CD14-positive monocyte (primary cell): ENCODE data around the gene ZNF503. TPM values are rescaled to one million over a fixed set of nuclear protein-coding genes. Genes with fewer than 3 reads are reported as not detected.
A peak's percentile ranks its signal among the peaks of the same experiment; 100 is the strongest.

Source experiments
- DNase-seq, 3 donors: peaks; one replicate each; pipeline ENCODE4 v3.0.0-alpha.2; 2011 to 2022
- H2AFZ ChIP-seq: 2 replicates; pipeline ENCODE4 v1.6.0; 2012; ENCODE audit warnings: mild to moderate bottlenecking, low read depth, low read length, inconsistent platforms; ENCODE audit not compliant: insufficient read depth, poor library complexity, severe bottlenecking
- H3K27ac ChIP-seq, 2 donors: 1 replicate in 1 of 2; 2 replicates in 1 of 2; pipeline ENCODE4 v1.5.1; 2012 to 2013; ENCODE audit warnings: low read length in 2 of 2, control low read depth in 1 of 2, inconsistent platforms in 1 of 2, low read depth in 1 of 2, mild to moderate bottlenecking in 1 of 2
- H3K27me3 ChIP-seq, 2 donors: one replicate each; pipeline versions ENCODE4 v1.6.0 to v1.6.1; 2011 to 2013; ENCODE audit warnings: low read length in 2 of 2; ENCODE audit not compliant: control insufficient read depth in 2 of 2, insufficient read depth in 2 of 2
- H3K36me3 ChIP-seq, 2 donors: replicated peaks in 1 of 2; 1 replicate in 1 of 2; 2 replicates in 1 of 2; pipeline versions ENCODE4 v1.5.1 to v1.6.1; 2012 to 2013; ENCODE audit warnings: low read length in 2 of 2, control low read depth in 1 of 2, inconsistent platforms in 1 of 2, mild to moderate bottlenecking in 1 of 2; ENCODE audit not compliant: insufficient read depth in 2 of 2, control insufficient read depth in 1 of 2
- H3K4me1 ChIP-seq, 2 donors: 1 replicate in 1 of 2; 2 replicates in 1 of 2; pipeline versions ENCODE4 v1.5.1 to v1.6.1; 2012 to 2013; ENCODE audit warnings: low read length in 2 of 2, control low read depth in 1 of 2, inconsistent platforms in 1 of 2, mild to moderate bottlenecking in 1 of 2, moderate library complexity in 1 of 2; ENCODE audit not compliant: insufficient read depth in 2 of 2, control insufficient read depth in 1 of 2
- H3K4me2 ChIP-seq: replicated peaks from 2 replicates; pipeline ENCODE3; 2012; ENCODE audit warnings: low read length, moderate library complexity, mild to moderate bottlenecking; ENCODE audit not compliant: poor library complexity, severe bottlenecking; ENCODE audit errors: extremely low read depth
- H3K4me3 ChIP-seq, 3 experiments: fragments of 200-600 bp in 1 of 3; sonication (generic) in 1 of 3; replicated peaks in 1 of 3; 1 replicate in 2 of 3; 2 replicates in 1 of 3; pipeline ENCODE4 v1.5.1; 2011 to 2013; ENCODE audit warnings: low read length in 3 of 3, mild to moderate bottlenecking in 3 of 3, control low read depth in 2 of 3, low read depth in 2 of 3, inconsistent platforms in 1 of 3, moderate library complexity in 1 of 3
- H3K79me2 ChIP-seq: 2 replicates; pipeline ENCODE4 v1.6.0; 2012; ENCODE audit warnings: mild to moderate bottlenecking, control low read depth, inconsistent platforms, low read length, moderate library complexity; ENCODE audit not compliant: insufficient read depth
- H3K9ac ChIP-seq: 2 replicates; pipeline ENCODE4 v1.6.0; 2017; ENCODE audit warnings: low read length, mild to moderate bottlenecking; ENCODE audit not compliant: insufficient read depth, poor library complexity, severe bottlenecking
- H3K9me3 ChIP-seq, 2 donors: replicated peaks in 1 of 2; 1 replicate in 1 of 2; 2 replicates in 1 of 2; pipeline versions ENCODE4 v1.5.1 to v1.6.1; 2012 to 2013; ENCODE audit warnings: low read length in 2 of 2, control low read depth in 1 of 2; ENCODE audit not compliant: control insufficient read depth in 1 of 2, insufficient read depth in 1 of 2
- H4K20me1 ChIP-seq: 2 replicates; pipeline ENCODE4 v1.6.0; 2012; ENCODE audit warnings: mild to moderate bottlenecking, low read length, control low read depth, moderate library complexity; ENCODE audit not compliant: insufficient read depth
- H3K27ac Mint-ChIP-seq, 7 donors: one replicate each; pipeline ENCODE4 v1.8.0; 2020; ENCODE audit warnings: mild to moderate bottlenecking in 7 of 7, mixed read lengths in 7 of 7, moderate library complexity in 6 of 7, inconsistent platforms in 2 of 7
- H3K27me3 Mint-ChIP-seq, 3 donors: one replicate each; pipeline ENCODE4 v1.8.0; 2021 to 2022; ENCODE audit warnings: low read depth in 3 of 3, mild to moderate bottlenecking in 3 of 3, mixed read lengths in 3 of 3, moderate library complexity in 3 of 3, inconsistent platforms in 1 of 3
- H3K36me3 Mint-ChIP-seq, 2 donors: one replicate each; pipeline ENCODE4 v1.8.0; 2020; ENCODE audit warnings: mixed read lengths in 2 of 2, inconsistent platforms in 1 of 2, mild to moderate bottlenecking in 1 of 2
- H3K4me1 Mint-ChIP-seq: one replicate; pipeline ENCODE4 v1.8.0; 2020; ENCODE audit warnings: mild to moderate bottlenecking, mixed read lengths
- H3K4me3 Mint-ChIP-seq, 2 donors: one replicate each; pipeline ENCODE4 v1.8.0; 2020; ENCODE audit warnings: mild to moderate bottlenecking in 2 of 2, mixed read lengths in 2 of 2, moderate library complexity in 1 of 2
- H3K9me3 Mint-ChIP-seq, 7 donors: one replicate each; pipeline ENCODE4 v1.8.0; 2020 to 2022; ENCODE audit warnings: mixed read lengths in 7 of 7, mild to moderate bottlenecking in 6 of 7, moderate library complexity in 6 of 7, inconsistent platforms in 2 of 7
- CTCF ChIP-seq: fragments of 200-600 bp; IDR thresholded peaks from one replicate; pipeline ENCODE4 v1.8.0; 2022; ENCODE audit warnings: antibody characterized with exemption, mild to moderate bottlenecking
- WGBS: methylation state at CpG from one replicate; pipeline ENCODE4 v1.1.5; 2013; ENCODE audit warnings: missing lambda C conversion rate; ENCODE audit not compliant: insufficient coverage; 5-methylcytosine and 5-hydroxymethylcytosine counted together
- intact Hi-C, 2 donors: fragments of 100-400 bp; cut with micrococcal nuclease; formaldehyde crosslinking; loops; one replicate each; pipeline versions ENCODE4 v1.15.0 to v1.15.1; 2023
- polyA plus RNA-seq, 3 donors: library from polyadenylated mRNA; depleted of rRNA in 1 of 3; unstranded in 2 of 3; stranded (reverse) in 1 of 3; fragments of 300-500 nt in 2 of 3; fragments of >200 nt in 1 of 3; fragmentation: Illumina TruSeq in 2 of 3; gene quantifications; 1 replicate in 2 of 3; 2 replicates in 1 of 3; pipeline ENCODE4 v1.2.3, GENCODE V29; 2012 to 2021

The ZNF503 gene
- polyA plus RNA-seq, 3 donors = 0.65 to 7.2 (median 1.3) TPM

DNA sequence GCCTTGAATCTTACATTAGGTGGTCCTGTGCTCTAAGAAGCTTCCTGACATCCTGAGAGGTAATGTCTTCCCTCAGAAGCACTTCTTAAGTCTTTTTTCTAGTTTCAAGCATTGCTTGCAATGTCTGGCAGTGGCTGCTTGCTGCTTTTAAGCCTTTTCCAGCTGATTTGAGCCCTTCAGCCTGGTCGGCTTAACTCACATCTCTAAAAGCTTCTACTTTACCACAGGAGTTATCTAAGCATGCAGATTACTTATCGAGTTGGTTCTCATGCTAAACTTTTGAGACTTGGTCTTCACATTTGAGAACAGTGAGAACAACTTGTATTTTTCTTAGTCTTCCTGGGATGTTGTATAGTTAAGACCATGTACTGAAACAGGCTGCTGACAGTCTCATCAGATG is 33.7 kb upstream of the ZNF503 start:
- Mint-ChIP-seq H3K4me3 (no peak overlapping the region), H3K36me3 (peaks cover 25 to 32% of the 10 kb centered on the region in 2 donors), H3K9me3 (peaks cover 0 to 1% (median 0%) of the 10 kb centered on the region in 7 donors), H3K27ac (no peak overlapping the region), H3K4me1 (peaks cover 59% of the 10 kb centered on the region), H3K27me3 (peaks cover 0 to 2% (median 0%) of the 10 kb centered on the region in 3 donors)
- Histone ChIP-seq H2AFZ (no peak overlapping the region), H3K27ac (no peak overlapping the region), H3K79me2 (peaks cover 88% of the 10 kb centered on the region), H3K9ac (no peak overlapping the region), H3K4me3 (no peak overlapping the region), H3K27me3 (no peaks in the 10 kb centered on the region), H3K4me1 (peaks cover 35 to 47% of the 10 kb centered on the region in 2 donors), H4K20me1 (peaks cover 41% of the 10 kb centered on the region), H3K9me3 (no peaks in the 10 kb centered on the region), H3K4me2 (no peak overlapping the region), H3K36me3 (peaks cover 20 to 34% of the 10 kb centered on the region in 2 donors)
- TF ChIP-seq CTCF = no peak
- WGBS = no CpG with 5 or more reads among the region's 2 CpGs
- intact Hi-C loops = no loop called here
- DNase-seq = no peak

DNA sequence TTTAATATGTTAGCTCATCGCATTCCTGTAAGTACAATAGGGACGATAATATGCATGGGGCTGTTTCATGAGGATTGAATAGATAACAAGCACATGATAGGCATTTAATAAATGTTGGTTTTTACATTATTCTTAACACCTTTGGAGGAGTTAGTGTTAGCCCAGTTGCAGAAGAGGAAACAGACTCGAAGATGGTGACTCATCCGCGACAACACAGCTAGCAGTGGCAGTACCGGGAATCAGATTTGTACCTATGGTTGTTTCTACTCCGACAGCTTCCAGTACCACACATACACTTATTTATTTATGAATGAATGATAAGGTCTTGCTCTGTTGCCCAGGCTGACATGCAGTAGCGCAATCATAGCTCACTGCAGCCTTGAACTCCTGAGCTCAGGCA is 32.7 kb upstream of the ZNF503 start:
- H3K27me3 Mint-ChIP-seq = no peaks in the 10 kb centered on the region
- no CpG with 5 or more reads among the region's 8 CpGs for WGBS
- peaks cover 41% of the 10 kb centered on the region for H4K20me1 ChIP-seq

More for the DNA sequence above, 32.7 kb upstream of the ZNF503 start:
- Histone ChIP-seq H3K36me3 (peaks cover 12 to 24% of the 10 kb centered on the region in 2 donors), H2AFZ (no peak overlapping the region), H3K4me1 (peaks cover 45 to 57% of the 10 kb centered on the region in 2 donors), H3K9ac (no peak overlapping the region), H3K27me3 (no peaks in the 10 kb centered on the region), H3K27ac (no peak overlapping the region), H3K9me3 (no peaks in the 10 kb centered on the region), H3K4me3 (peak overlapping the region in 1 of 3 experiments; percentile 29), H3K4me2 (peak overlapping the region; percentile 35), H3K79me2 (peaks cover 78% of the 10 kb centered on the region)
- no peak for TF ChIP-seq CTCF
- intact Hi-C loops = no loop called here
- H3K27ac Mint-ChIP-seq = peak overlapping the region in 1 of 7 donors; percentile 11
- H3K9me3 Mint-ChIP-seq = no peaks in the 10 kb centered on the region
- H3K4me3 Mint-ChIP-seq = peak overlapping the region; percentile 43 to 70
- H3K4me1 Mint-ChIP-seq = peaks cover 61% of the 10 kb centered on the region
- DNase-seq = peak; percentile 44 to 68 (median 63)
- peaks cover 15 to 22% of the 10 kb centered on the region in 2 donors for H3K36me3 Mint-ChIP-seq
